Hepatocyte (in vitro differentiated cells): ENCODE data around the gene AGPS.
"Not testable (repeated sequence)": the region's sequence is repeated elsewhere in the genome, so short reads cannot be mapped to it uniquely, and the experiment has no call there.

Experiments
- EZH2 ChIP-seq: fragments of 200-600 bp; sonication (generic); IDR thresholded peaks from 2 replicates; pipeline ENCODE4 v1.6.1; 2016; ENCODE audit warnings: antibody characterized with exemption, mild to moderate bottlenecking, borderline replicate concordance
- EZH2phosphoT487 ChIP-seq: fragments of 200-600 bp; sonication (generic); IDR thresholded peaks from one replicate; pipeline ENCODE4 v1.6.1; 2018; ENCODE audit warnings: antibody characterized with exemption, mild to moderate bottlenecking, low read depth, moderate library complexity; ENCODE audit not compliant: unreplicated experiment, severe bottlenecking
- TF ChIP-seq, protein P1 (sequence below): fragments of 200-600 bp; sonication (generic); IDR thresholded peaks from 2 replicates; pipeline ENCODE4 v1.5.1; 2016; ENCODE audit warnings: antibody characterized with exemption, mild to moderate bottlenecking; ENCODE audit not compliant: poor library complexity

GRCh38 chr2:177485657-177486056 lies 93.1 kb downstream of the AGPS start:
- TF ChIP-seq, protein P1, sequence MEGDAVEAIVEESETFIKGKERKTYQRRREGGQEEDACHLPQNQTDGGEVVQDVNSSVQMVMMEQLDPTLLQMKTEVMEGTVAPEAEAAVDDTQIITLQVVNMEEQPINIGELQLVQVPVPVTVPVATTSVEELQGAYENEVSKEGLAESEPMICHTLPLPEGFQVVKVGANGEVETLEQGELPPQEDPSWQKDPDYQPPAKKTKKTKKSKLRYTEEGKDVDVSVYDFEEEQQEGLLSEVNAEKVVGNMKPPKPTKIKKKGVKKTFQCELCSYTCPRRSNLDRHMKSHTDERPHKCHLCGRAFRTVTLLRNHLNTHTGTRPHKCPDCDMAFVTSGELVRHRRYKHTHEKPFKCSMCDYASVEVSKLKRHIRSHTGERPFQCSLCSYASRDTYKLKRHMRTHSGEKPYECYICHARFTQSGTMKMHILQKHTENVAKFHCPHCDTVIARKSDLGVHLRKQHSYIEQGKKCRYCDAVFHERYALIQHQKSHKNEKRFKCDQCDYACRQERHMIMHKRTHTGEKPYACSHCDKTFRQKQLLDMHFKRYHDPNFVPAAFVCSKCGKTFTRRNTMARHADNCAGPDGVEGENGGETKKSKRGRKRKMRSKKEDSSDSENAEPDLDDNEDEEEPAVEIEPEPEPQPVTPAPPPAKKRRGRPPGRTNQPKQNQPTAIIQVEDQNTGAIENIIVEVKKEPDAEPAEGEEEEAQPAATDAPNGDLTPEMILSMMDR: not testable (repeated sequence)
- not testable (repeated sequence) for TF ChIP-seq EZH2phosphoT487, EZH2
